Upper lobe of right lung (tissue), 1 donor: ENCODE measurements around the gene DCAF7. TPM values are rescaled to one million over a fixed set of nuclear protein-coding genes. Genes with fewer than 3 reads are reported as not detected.

Experiments used
- ATAC-seq: fragments of 200-7000 bp; cut with Tn5 transposase; one replicate; pipeline ENCODE4 v1.9.1; 2020; ENCODE audit warnings: mild to moderate bottlenecking, moderate library complexity
- DNase-seq: peaks from one replicate; pipeline ENCODE4 v3.0.0-alpha.2; 2020
- H3K27ac ChIP-seq: fragments of 200-600 bp; one replicate; pipeline ENCODE4 v1.8.0; 2022
- H3K27me3 ChIP-seq: fragments of 200-600 bp; one replicate; pipeline ENCODE4 v1.8.0; 2022; ENCODE audit warnings: mild to moderate bottlenecking
- H3K36me3 ChIP-seq: fragments of 200-600 bp; one replicate; pipeline ENCODE4 v1.8.0; 2022
- H3K4me1 ChIP-seq: fragments of 200-600 bp; one replicate; pipeline ENCODE4 v1.8.0; 2022
- H3K4me3 ChIP-seq: fragments of 200-600 bp; one replicate; pipeline ENCODE4 v1.8.0; 2022; ENCODE audit warnings: mild to moderate bottlenecking
- H3K9me3 ChIP-seq: fragments of 200-600 bp; one replicate; pipeline ENCODE4 v1.8.0; 2022
- intact Hi-C: fragments of 100-400 bp; cut with DNase I; formaldehyde crosslinking; loops from one replicate; pipeline ENCODE4 v1.11.0; 2022
- total RNA-seq: library from RNA; stranded (reverse); fragmentation: NEBNext Ultra II Directional; extraction: Animal tissue kit (Norgen Biotek cat#: 25700); gene quantifications from one replicate; pipeline ENCODE4 v1.2.1, GENCODE V29; 2021
- TF ChIP-seq, protein P1 (sequence below): fragments of 200-600 bp; IDR thresholded peaks from one replicate; pipeline ENCODE4 v1.8.0; 2022; ENCODE audit warnings: antibody characterized with exemption
- donor health status: DM: no; HTN: yes; CAD: no; lungs with severe emphysema.

The DCAF7 gene
- total RNA-seq, 1 donor from 2014 or later, result 79.9 TPM

GRCh38 chr17:63544467-63545301 lies 5.6 kb upstream of the DCAF7 start:
- Histone ChIP-seq H3K4me1 (peaks cover 7% of the 10 kb centered on the region), H3K27me3 (peaks cover 10% of the 10 kb centered on the region), H3K27ac (no peak overlapping the region), H3K36me3 (no peaks in the 10 kb centered on the region), H3K9me3 (no peaks in the 10 kb centered on the region), H3K4me3 (no peak overlapping the region)
- TF ChIP-seq, protein P1, sequence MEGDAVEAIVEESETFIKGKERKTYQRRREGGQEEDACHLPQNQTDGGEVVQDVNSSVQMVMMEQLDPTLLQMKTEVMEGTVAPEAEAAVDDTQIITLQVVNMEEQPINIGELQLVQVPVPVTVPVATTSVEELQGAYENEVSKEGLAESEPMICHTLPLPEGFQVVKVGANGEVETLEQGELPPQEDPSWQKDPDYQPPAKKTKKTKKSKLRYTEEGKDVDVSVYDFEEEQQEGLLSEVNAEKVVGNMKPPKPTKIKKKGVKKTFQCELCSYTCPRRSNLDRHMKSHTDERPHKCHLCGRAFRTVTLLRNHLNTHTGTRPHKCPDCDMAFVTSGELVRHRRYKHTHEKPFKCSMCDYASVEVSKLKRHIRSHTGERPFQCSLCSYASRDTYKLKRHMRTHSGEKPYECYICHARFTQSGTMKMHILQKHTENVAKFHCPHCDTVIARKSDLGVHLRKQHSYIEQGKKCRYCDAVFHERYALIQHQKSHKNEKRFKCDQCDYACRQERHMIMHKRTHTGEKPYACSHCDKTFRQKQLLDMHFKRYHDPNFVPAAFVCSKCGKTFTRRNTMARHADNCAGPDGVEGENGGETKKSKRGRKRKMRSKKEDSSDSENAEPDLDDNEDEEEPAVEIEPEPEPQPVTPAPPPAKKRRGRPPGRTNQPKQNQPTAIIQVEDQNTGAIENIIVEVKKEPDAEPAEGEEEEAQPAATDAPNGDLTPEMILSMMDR, result no peak
- ATAC-seq (no peak), DNase-seq (peak; percentile 56)
- intact Hi-C loops, result no loop called here

- DNase-seq, result peak; percentile 44
Observed at GRCh38 chr17:63546308-63547082, 3.8 kb upstream of the DCAF7 start.

DNA sequence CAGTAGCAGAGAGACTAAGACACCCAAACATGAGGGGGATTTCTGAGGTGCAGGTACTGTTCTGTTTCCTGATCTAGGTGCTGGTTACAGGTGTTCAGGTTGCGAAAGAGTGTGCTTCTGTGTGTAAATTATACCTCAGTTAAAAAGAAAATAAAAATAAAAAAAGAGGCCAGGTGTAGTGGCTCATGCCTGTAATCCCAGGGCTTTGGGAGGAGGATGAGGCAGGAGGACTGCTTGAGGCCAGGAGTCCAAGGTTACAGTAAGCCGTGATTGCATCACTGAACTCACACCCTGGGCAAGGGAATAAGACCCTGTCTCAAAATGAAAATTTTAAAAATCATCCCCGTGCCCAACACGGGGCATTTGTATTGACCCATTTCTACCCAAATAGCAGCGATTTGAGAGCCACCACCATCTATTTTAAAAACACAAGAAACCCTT lies 3.2 kb upstream of the DCAF7 start:
- Histone ChIP-seq H3K27ac (no peak overlapping the region), H3K4me1 (peaks cover 10% of the 10 kb centered on the region), H3K9me3 (no peaks in the 10 kb centered on the region), H3K36me3 (no peaks in the 10 kb centered on the region), H3K4me3 (no peak overlapping the region), H3K27me3 (peaks cover under 1% of the 10 kb centered on the region)
- intact Hi-C loops, result no loop called here
- TF ChIP-seq, protein P1, result no peak
- no peak for ATAC-seq
- DNase-seq, result no peak

More at GRCh38 chr17:63546308-63547082, 3.8 kb upstream of the DCAF7 start:
- Histone ChIP-seq H3K9me3 (no peaks in the 10 kb centered on the region), H3K36me3 (no peaks in the 10 kb centered on the region), H3K4me3 (no peak overlapping the region), H3K27ac (no peak overlapping the region), H3K27me3 (peaks cover 6% of the 10 kb centered on the region), H3K4me1 (peaks cover 7% of the 10 kb centered on the region)
- intact Hi-C loops, result no loop called here
- TF ChIP-seq, protein P1, result no peak
- ATAC-seq, result no peak

- H3K27ac ChIP-seq, result peak overlapping the region; percentile 88
- DNase-seq (no peak), ATAC-seq (no peak)
- TF ChIP-seq, protein P1, result no peak
- H3K36me3 ChIP-seq, result no peaks in the 10 kb centered on the region
- peak overlapping the region; percentile 99 for H3K4me3 ChIP-seq
- H3K4me1 ChIP-seq, result peaks cover 30% of the 10 kb centered on the region
- no peaks in the 10 kb centered on the region for H3K9me3 ChIP-seq
- intact Hi-C loops, result no loop called here
- H3K27me3 ChIP-seq, result no peaks in the 10 kb centered on the region
Observed at GRCh38 chr17:63549289-63549945, 860 bp upstream of the DCAF7 start.

GRCh38 chr17:63550817-63551639 lies 751 bp downstream of the DCAF7 start:
- Histone ChIP-seq H3K9me3 (no peaks in the 10 kb centered on the region), H3K4me3 (peak overlapping the region; percentile 99), H3K4me1 (peaks cover 45% of the 10 kb centered on the region), H3K27ac (peak overlapping the region; percentile 95), H3K36me3 (no peaks in the 10 kb centered on the region), H3K27me3 (no peaks in the 10 kb centered on the region)
- ATAC-seq (peak; percentile 6), DNase-seq (peak; percentile 53)
- TF ChIP-seq, protein P1, result no peak
- intact Hi-C loops, result no loop called here
